ENCODE data around the gene NPC1. TPM values are rescaled to one million over a fixed set of nuclear protein-coding genes. Genes with fewer than 3 reads are reported as not detected.

The NPC1 gene
- total and polyA plus RNA-seq, 4 donors = 9.5 to 46.7 (median 27.3) TPM

- H3K36me3 ChIP-seq (ENCODE audit: control insufficient read depth in 4 of 4, insufficient read depth in 3 of 4, low read depth in 1 of 4, low read length in 3 of 4) = no peaks in the 10 kb centered on the region
- peak overlapping the region; percentile 68 to 80 for H3K9ac ChIP-seq (ENCODE audit: low read depth in 1 of 2, low read length in 2 of 2)
- no peaks in the 10 kb centered on the region for H3K27me3 ChIP-seq (ENCODE audit: control insufficient read depth in 4 of 4, insufficient read depth in 4 of 4, low read length in 3 of 4)
- H3K4me3 ChIP-seq (ENCODE audit: low read depth in 1 of 3, low read length in 3 of 3) = peak overlapping the region; percentile 72 to 98 (median 74)
- TF ChIP-seq RXRA (IDR thresholded peaks at IDR 0.05) (no peak), FOXA1 (IDR thresholded peaks at IDR 0.05) (no peak), SP1 (IDR thresholded peaks at IDR 0.05) (no peak)
- no peaks in the 10 kb centered on the region for H3K9me3 ChIP-seq (ENCODE audit: control insufficient read depth in 4 of 4, low read length in 3 of 4)
- DNase-seq (ENCODE audit: low spot score) = no peak
- H3K4me1 ChIP-seq (ENCODE audit: control insufficient read depth in 4 of 4, insufficient read depth in 4 of 4, low read length in 3 of 4) = peaks cover 0 to 23% (median 12%) of the 10 kb centered on the region in 4 donors
- 15% methylated on average over 6 of the region's 6 CpGs for WGBS
- peak overlapping the region; percentile 89 for H3K27ac ChIP-seq (ENCODE audit: low read depth in 1 of 2, low read length in 2 of 2)
Observed at GRCh38 chr18:23502516-23503037, 83.7 kb downstream of the NPC1 start.

- DNase-seq (ENCODE audit: low spot score) = no peak
- Histone ChIP-seq H3K27ac (ENCODE audit: low read depth in 1 of 2, low read length in 2 of 2) (no peak overlapping the region), H3K9ac (ENCODE audit: low read depth in 1 of 2, low read length in 2 of 2) (no peak overlapping the region), H3K36me3 (ENCODE audit: control insufficient read depth in 4 of 4, insufficient read depth in 3 of 4, low read depth in 1 of 4, low read length in 3 of 4) (no peaks in the 10 kb centered on the region), H3K27me3 (ENCODE audit: control insufficient read depth in 4 of 4, insufficient read depth in 4 of 4, low read length in 3 of 4) (no peaks in the 10 kb centered on the region), H3K4me1 (ENCODE audit: control insufficient read depth in 4 of 4, insufficient read depth in 4 of 4, low read length in 3 of 4) (peaks cover 0 to 20% (median 8%) of the 10 kb centered on the region in 4 donors), H3K9me3 (ENCODE audit: control insufficient read depth in 4 of 4, low read length in 3 of 4) (no peaks in the 10 kb centered on the region), H3K4me3 (ENCODE audit: low read depth in 1 of 3, low read length in 3 of 3) (no peak overlapping the region)
- no peak for TF ChIP-seq GABPA (IDR thresholded peaks at IDR 0.05 in 1 of 2, conservative IDR thresholded peaks at IDR 0.05 in 1 of 2)
- no peak for TF ChIP-seq ZBTB33 (IDR thresholded peaks at IDR 0.05)
- no peak for TF ChIP-seq HNF4A (conservative IDR thresholded peaks at IDR 0.05)
- no peak for TF ChIP-seq FOXA1 (IDR thresholded peaks at IDR 0.05)
- 89% methylated on average over 6 of the region's 6 CpGs for WGBS
Observed at GRCh38 chr18:23501626-23502025, 84.7 kb downstream of the NPC1 start.

- H3K36me3 ChIP-seq (ENCODE audit: control insufficient read depth in 4 of 4, insufficient read depth in 3 of 4, low read depth in 1 of 4, low read length in 3 of 4) = no peaks in the 10 kb centered on the region
- H3K27ac ChIP-seq (ENCODE audit: low read depth in 1 of 2, low read length in 2 of 2) = no peak overlapping the region
- H3K4me1 ChIP-seq (ENCODE audit: control insufficient read depth in 4 of 4, insufficient read depth in 4 of 4, low read length in 3 of 4) = peaks cover 0 to 10% (median under 1%) of the 10 kb centered on the region in 4 donors
- H3K4me3 ChIP-seq (ENCODE audit: low read depth in 1 of 3, low read length in 3 of 3) = no peak overlapping the region
- no peaks in the 10 kb centered on the region for H3K9me3 ChIP-seq (ENCODE audit: control insufficient read depth in 4 of 4, low read length in 3 of 4)
- DNase-seq (ENCODE audit: low spot score) = no peak
- H3K27me3 ChIP-seq (ENCODE audit: control insufficient read depth in 4 of 4, insufficient read depth in 4 of 4, low read length in 3 of 4) = no peaks in the 10 kb centered on the region
- TF ChIP-seq SP1 (IDR thresholded peaks at IDR 0.05) (no peak), ATF3 (IDR thresholded peaks at IDR 0.05) (no peak), TAF1 (conservative IDR thresholded peaks at IDR 0.05) (no peak), REST (IDR thresholded peaks at IDR 0.05) (no peak), MAX (IDR thresholded peaks at IDR 0.05) (no peak), RAD21 (IDR thresholded peaks at IDR 0.05) (no peak), FOXA2 (IDR thresholded peaks at IDR 0.05) (no peak), CTCF (IDR thresholded peaks at IDR 0.05; ENCODE audit: low read depth, low read length, missing input control) (no peak), RXRA (IDR thresholded peaks at IDR 0.05) (no peak), FOXA1 (IDR thresholded peaks at IDR 0.05) (no peak), EGR1 (IDR thresholded peaks at IDR 0.05; ENCODE audit: low read depth in 2 of 2) (no peak), ZBTB33 (IDR thresholded peaks at IDR 0.05) (no peak), HNF4G (IDR thresholded peaks at IDR 0.05) (no peak), JUND (IDR thresholded peaks at IDR 0.05) (no peak), YY1 (IDR thresholded peaks at IDR 0.05) (no peak), GABPA (IDR thresholded peaks at IDR 0.05 in 1 of 2, conservative IDR thresholded peaks at IDR 0.05 in 1 of 2) (no peak), NR2F2 (IDR thresholded peaks at IDR 0.05) (no peak), HNF4A (conservative IDR thresholded peaks at IDR 0.05) (no peak)
- no peak overlapping the region for H3K9ac ChIP-seq (ENCODE audit: low read depth in 1 of 2, low read length in 2 of 2)
- 50% methylated on average over 11 of the region's 11 CpGs for WGBS
Observed at GRCh38 chr18:23499291-23499781, 87.0 kb downstream of the NPC1 start.

Data from liver (tissue), 9 donors.